Measurements from ENCODE around the gene AIG1.
"Not testable (repeated sequence)": the region's sequence is repeated elsewhere in the genome, so short reads cannot be mapped to it uniquely, and the experiment has no call there.

Gene AIG1

DNA sequence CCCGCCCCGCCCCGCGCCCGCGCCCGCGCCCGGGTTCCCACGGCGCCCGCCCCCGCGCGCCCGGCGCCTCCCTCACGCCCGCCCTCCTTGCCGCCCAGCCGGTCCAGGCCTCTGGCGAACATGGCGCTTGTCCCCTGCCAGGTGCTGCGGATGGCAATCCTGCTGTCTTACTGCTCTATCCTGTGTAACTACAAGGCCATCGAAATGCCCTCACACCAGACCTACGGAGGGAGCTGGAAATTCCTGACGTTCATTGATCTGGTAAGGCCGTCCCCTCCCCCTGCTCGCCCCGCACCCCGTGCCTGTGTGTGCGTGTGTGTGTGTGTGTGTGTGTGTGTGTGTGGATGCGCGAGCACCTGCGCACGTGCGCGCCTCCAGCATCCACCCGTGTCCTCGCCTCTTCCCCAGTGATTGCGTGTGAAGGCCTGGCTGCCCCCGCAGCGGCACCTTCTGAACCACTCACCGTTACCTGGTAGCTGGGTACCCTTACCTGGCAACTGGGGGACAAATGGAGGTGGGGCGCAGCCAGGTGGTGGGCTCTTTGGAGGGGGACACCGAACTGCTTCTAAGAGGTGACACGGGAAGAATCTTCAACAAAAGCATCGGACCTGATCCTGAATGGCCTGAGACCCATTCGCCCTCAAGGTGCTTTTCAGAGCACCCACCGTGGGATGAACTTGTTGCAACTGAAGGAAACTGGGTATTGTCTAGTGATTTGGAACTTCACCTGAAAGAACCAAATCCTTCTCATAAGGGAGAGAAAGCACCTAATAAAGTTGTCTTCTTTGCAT lies at the start of gene AIG1:
TSS of gene AIG1 (plus strand) at position 84 of the 791 bp plus-strand sequence. CDS start at position 121, 37 bp downstream.
- DNase-seq: peak; percentile 88

GRCh38 chr6:143014764-143015163 lies 45.9 kb upstream of the AIG1 start:
- no peak for DNase-seq

GRCh38 chr6:143015300-143015706 lies 45.4 kb upstream of the AIG1 start:
- no peak for DNase-seq

DNA sequence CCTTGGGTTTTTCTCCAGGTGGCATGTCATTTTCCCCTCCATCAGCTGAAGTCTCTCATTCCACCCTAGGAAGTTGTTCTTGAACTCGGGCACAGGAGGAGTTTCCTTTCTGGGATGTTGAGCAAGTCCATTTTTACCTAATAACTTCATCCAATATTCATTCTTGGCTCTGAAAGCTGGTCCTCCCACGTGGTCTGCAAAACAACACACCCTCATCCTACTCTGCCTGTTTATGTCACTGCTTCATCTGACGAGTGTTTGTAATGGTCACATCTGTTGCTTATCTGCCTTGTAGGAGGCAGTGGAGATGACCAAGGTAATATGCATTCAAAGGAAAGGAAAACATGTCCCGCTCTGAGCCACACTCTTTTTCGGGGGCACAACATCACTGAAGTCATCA lies 41.7 kb upstream of the AIG1 start:
- DNase-seq: no peak

- DNase-seq: not testable (repeated sequence)
Observed at GRCh38 chr6:143020862-143021261, 39.8 kb upstream of the AIG1 start.

- DNase-seq: no peak
Observed at GRCh38 chr6:143021543-143021942, 39.1 kb upstream of the AIG1 start.

DNA sequence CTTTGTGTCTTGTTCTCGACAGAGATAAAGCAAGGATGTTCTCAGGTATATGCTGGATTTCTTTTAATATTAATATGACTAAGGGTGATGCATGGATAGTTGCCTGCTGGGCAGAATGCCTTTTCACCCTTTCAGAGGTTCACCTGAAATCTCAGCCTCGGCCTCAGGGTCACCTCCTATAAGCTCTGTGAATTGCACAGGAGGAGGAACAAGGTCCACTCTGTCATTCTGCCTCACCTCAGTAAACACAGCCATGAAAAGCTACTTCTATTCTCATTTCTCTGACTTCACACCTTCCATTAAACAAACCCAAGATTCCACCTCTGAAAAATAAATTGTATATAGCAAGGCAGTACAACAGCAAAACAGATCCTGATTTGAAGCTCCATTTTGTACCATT lies 38.1 kb upstream of the AIG1 start:
- no peak for DNase-seq

- no peak for DNase-seq
Observed at GRCh38 chr6:143023695-143024094, 37.0 kb upstream of the AIG1 start.

- no peak for DNase-seq
Observed at GRCh38 chr6:143024977-143025376, 35.7 kb upstream of the AIG1 start.

DNA sequence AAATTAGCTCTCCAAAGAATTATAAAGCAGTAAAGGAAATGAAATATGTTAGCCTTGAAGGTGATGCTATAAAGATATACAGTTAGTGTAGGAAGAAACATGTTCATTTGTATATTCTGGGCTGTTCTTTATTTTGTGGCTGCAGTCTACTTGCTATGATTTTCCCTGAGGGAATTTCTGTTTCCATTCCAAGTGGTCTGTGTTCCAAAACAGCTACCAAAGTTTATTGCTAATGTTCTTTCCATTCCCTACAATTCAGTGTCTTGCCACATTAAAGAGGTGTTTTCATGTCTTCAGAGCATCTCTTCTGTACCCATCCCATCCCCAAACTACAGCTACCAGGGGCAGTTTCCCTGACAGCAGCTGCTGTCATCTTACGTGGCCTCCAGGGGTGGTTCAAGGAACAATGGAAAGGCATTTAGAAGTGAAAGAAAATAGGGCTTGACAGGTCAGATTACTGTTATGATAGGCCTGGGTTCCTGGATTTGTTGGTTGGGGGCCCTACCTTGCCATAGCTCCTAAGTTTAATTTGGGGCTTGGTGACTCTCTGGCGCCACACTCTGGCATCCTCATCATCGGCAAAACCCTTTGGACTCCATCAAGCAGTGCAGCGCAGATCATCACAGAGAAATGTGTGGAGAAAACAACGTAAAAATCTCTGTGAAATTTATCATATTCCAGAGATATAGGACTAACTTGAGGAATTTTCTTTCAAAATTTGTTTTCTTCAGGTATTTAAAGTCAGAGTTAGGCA lies 33.8 kb upstream of the AIG1 start:
- no peak for DNase-seq

DNA sequence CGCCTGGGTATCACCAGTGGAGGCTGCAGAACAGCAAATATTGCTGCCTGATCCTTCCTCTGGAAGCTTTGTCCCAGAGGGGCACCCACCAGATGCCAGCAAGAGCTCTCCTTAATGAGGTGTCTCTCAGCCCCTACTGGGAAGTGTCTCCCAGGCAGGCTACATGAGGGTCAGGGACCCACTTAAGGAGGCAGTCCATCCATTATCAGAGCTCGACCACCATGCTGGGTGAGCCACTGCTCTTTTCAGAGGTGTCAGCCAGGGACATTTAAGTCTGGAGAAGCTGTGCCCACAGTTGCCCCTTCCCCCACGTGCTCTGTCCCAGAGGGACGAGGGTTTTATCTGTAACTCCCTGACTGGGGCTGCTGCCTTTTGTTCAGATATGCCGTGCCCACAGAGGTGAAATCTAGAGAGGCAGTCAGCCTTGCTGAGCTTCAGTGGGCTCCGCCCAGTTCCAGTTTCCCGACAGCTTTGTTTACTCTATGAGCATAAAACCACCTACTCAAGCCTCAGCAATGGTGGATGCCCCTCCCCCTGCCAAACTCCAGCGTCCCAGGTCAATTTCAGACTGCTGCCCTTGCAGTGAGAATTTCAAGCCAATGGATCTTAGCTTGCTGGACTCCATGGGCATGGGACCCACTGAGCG lies 25.9 kb upstream of the AIG1 start:
- DNase-seq: no peak

DNA sequence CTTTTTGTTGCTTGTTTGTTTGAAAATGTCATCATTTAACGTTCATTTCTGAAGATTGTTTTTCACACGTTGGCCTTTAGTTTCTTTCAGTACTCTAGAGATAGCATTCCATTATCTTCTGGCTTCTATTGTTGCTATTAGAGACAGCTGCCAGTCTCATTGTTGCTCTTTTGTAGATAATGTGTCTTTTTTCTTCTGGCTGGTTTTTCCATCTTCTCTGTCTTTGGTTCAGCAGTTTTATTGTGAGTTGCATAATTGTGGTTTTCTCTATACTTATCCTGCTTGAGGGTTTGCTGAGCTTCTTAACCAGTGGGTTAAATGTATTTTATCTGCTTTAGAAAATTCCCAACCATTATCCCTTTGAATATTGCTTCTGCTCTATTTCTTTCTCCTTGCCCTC lies 23.2 kb upstream of the AIG1 start:
- no peak for DNase-seq

- no peak for DNase-seq
Observed at GRCh38 chr6:143038833-143039232, 21.9 kb upstream of the AIG1 start.

- DNase-seq: no peak
Observed at GRCh38 chr6:143039548-143039947, 21.1 kb upstream of the AIG1 start.

DNA sequence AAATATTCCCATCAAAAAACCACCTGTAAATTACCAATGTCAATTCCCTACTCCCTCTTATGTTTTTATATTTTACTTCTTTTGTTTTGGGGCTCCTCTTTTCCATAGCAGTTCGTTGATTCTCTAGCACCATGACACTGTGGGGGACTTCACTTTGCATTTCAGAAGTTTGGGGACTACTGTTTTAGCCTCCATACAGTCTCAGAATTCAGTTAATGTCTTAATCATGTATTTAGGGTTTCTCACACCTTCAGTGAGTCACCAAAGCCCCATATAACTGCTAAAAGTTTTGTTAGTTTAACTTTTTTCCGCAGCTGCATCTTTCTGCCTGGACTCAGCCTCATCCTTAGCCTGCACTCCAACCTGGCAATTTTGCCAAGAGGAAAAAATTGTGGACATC lies 20.7 kb upstream of the AIG1 start:
- DNase-seq: no peak

- DNase-seq: not testable (repeated sequence)
Observed at GRCh38 chr6:143044345-143044744, 16.3 kb upstream of the AIG1 start.

GRCh38 chr6:143049611-143050010 lies 11.1 kb upstream of the AIG1 start:
- no peak for DNase-seq

DNA sequence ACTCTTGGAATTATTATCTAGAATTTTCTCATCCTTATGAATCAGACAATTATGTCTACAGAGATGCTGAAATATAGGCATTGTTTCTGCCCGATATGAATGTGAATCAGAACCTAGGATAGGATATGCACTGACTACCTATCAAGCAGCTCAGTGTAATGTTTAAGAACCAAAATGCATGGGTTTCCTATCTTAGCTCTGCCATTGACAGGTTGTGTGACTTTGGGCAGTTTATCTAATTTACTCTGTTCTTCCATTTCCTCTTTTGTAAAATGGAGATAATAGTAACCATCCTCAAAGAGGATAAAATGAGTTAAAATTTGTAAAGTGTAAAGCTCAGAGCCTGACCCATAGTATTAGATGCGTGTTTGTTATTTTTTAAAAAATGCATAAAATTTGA lies 10.2 kb upstream of the AIG1 start:
- no peak for DNase-seq

- no peak for DNase-seq
Observed at GRCh38 chr6:143052282-143052681, 8.4 kb upstream of the AIG1 start.

GRCh38 chr6:143053856-143054255 lies 6.8 kb upstream of the AIG1 start:
- no peak for DNase-seq

GRCh38 chr6:143054329-143054728 lies 6.4 kb upstream of the AIG1 start:
- DNase-seq: no peak

- no peak for DNase-seq
Observed at GRCh38 chr6:143055213-143055612, 5.5 kb upstream of the AIG1 start.

DNA sequence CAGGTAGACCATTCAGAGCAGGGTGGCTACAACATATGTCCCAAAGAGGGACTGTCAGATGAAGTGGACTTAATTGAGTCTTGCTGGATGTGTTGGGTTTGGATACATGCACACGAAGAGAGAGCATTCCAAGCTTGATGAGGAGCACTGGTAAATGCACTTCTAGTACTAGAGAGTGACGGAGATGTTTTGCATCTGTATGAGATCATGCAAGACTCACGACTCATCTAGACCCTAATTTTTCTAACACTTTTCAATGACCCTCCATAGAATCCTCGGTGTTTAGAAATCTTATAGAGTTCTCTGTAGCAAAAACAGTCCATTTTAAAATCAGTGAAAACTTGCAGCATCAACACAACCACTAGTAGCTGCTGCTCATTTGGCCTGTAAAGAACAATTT lies 4.8 kb upstream of the AIG1 start:
- DNase-seq: no peak

DNA sequence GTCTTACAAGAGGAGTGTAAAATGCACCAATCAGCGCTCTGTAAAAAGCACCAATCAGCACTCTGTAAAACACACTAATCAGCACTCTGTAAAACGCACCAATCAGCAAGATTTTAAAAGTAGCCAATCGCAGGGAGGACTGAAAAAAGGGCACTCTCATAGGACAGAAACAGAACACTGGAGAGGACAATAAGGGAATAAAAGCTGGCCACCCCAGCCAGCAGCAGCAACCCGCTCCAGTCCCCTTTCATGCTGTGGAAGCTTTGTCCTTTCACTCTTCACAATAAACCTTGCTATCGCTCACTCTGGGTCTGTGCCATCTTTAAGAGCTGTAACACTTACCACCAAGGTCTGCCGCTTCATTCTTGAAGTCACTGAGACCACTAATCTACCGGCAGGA lies 1.7 kb upstream of the AIG1 start:
- DNase-seq: no peak
